MM.1S (cell line): ENCODE measurements around the gene RAB3A.

Experiments used
- DNase-seq: peaks from one replicate; pipeline ENCODE4 v3.0.0-alpha.2; 2015
- H2AFZ ChIP-seq: fragments of 300-600 bp; sonication (generic); 2 replicates; pipeline ENCODE4 v1.6.0; 2016; ENCODE audit warnings: antibody characterized with exemption, low read length
- H3F3A ChIP-seq: fragments of 300-600 bp; sonication (generic); 2 replicates; pipeline ENCODE4 v1.6.1; 2016; ENCODE audit warnings: mild to moderate bottlenecking, antibody characterized with exemption, low read length, moderate library complexity, mixed read lengths; ENCODE audit not compliant: insufficient read depth
- H3K27ac ChIP-seq: fragments of 300-600 bp; sonication (generic); 2 replicates; pipeline ENCODE4 v1.5.1; 2016; ENCODE audit warnings: mild to moderate bottlenecking, low read length
- H3K27me3 ChIP-seq: fragments of 300-600 bp; sonication (generic); replicated peaks from 2 replicates; pipeline ENCODE4 v1.6.0; 2016; ENCODE audit warnings: low read length; ENCODE audit not compliant: insufficient read depth
- H3K36me3 ChIP-seq: fragments of 300-600 bp; sonication (generic); replicated peaks from 2 replicates; pipeline ENCODE4 v1.6.1; 2016; ENCODE audit warnings: mild to moderate bottlenecking, low read length, mixed read lengths; ENCODE audit not compliant: insufficient read depth
- H3K4me1 ChIP-seq: fragments of 300-600 bp; sonication (generic); 2 replicates; pipeline ENCODE4 v1.6.1; 2016; ENCODE audit warnings: low read length, mixed read lengths
- H3K4me2 ChIP-seq: fragments of 300-600 bp; sonication (generic); 2 replicates; pipeline ENCODE4 v1.6.0; 2016; ENCODE audit warnings: low read depth, low read length
- H3K4me3 ChIP-seq: fragments of 300-600 bp; sonication (generic); 2 replicates; pipeline ENCODE4 v1.5.1; 2016; ENCODE audit warnings: low read length, mixed read lengths
- H3K79me2 ChIP-seq: fragments of 300-600 bp; sonication (generic); 2 replicates; pipeline ENCODE4 v1.6.1; 2016; ENCODE audit warnings: mixed run types, low read length, mixed read lengths
- H3K9ac ChIP-seq: fragments of 300-600 bp; sonication (generic); 2 replicates; pipeline ENCODE4 v1.6.1; 2016; ENCODE audit warnings: low read length, mixed read lengths
- H3K9me2 ChIP-seq: fragments of 300-600 bp; sonication (generic); replicated peaks from 2 replicates; pipeline ENCODE4 v1.6.1; 2016; ENCODE audit warnings: mild to moderate bottlenecking, low read length, mixed read lengths; ENCODE audit not compliant: insufficient read depth
- H3K9me3 ChIP-seq: fragments of 300-600 bp; sonication (generic); replicated peaks from 2 replicates; pipeline ENCODE4 v1.6.1; 2016; ENCODE audit warnings: mild to moderate bottlenecking, low read length, mixed read lengths; ENCODE audit not compliant: insufficient read depth
- H4K20me1 ChIP-seq: fragments of 300-600 bp; sonication (generic); 2 replicates; pipeline ENCODE4 v1.6.1; 2016; ENCODE audit warnings: mild to moderate bottlenecking, low read length, moderate library complexity, mixed read lengths; ENCODE audit not compliant: insufficient read depth
- CTCF ChIP-seq: fragments of 300-600 bp; sonication (generic); IDR thresholded peaks from 2 replicates; pipeline ENCODE4 v1.5.1; 2016; ENCODE audit warnings: antibody characterized with exemption, low read length, mixed read lengths
- EZH2 ChIP-seq: fragments of 300-600 bp; sonication (generic); optimal IDR thresholded peaks from 2 replicates; pipeline ENCODE3; 2017; ENCODE audit warnings: low read depth, mild to moderate bottlenecking, antibody characterized with exemption, low read length, mixed read lengths
- EZH2phosphoT487 ChIP-seq: fragments of 300-600 bp; sonication (generic); IDR thresholded peaks from 2 replicates; pipeline ENCODE4 v1.6.1; 2018; ENCODE audit warnings: antibody characterized with exemption, low read length

RAB3A gene

GRCh38 chr19:18194554-18195238 lies 9.1 kb downstream of the RAB3A start:
- no peak for DNase-seq
- peaks cover 11% of the 10 kb centered on the region for H3F3A ChIP-seq
- no peaks in the 10 kb centered on the region for H3K36me3 ChIP-seq
- 0 out of 2 replicates have a peak overlapping the region, but pooled peaks have one; percentile 98 for H3K4me2 ChIP-seq
- no peaks in the 10 kb centered on the region for H3K9me3 ChIP-seq
- no peak overlapping the region for H2AFZ ChIP-seq
- peaks cover 7% of the 10 kb centered on the region for H3K79me2 ChIP-seq
- H3K4me1 ChIP-seq: peaks cover 8% of the 10 kb centered on the region; the same call in 1 of the 2 replicates
- no peak overlapping the region for H3K4me3 ChIP-seq
- no peaks in the 10 kb centered on the region for H4K20me1 ChIP-seq
- no peak overlapping the region for H3K9ac ChIP-seq
- H3K27ac ChIP-seq: no peak overlapping the region
- no peaks in the 10 kb centered on the region for H3K9me2 ChIP-seq
- TF ChIP-seq EZH2phosphoT487 (no peak), EZH2 (no peak), CTCF (no peak)
- H3K27me3 ChIP-seq: no peaks in the 10 kb centered on the region

DNA sequence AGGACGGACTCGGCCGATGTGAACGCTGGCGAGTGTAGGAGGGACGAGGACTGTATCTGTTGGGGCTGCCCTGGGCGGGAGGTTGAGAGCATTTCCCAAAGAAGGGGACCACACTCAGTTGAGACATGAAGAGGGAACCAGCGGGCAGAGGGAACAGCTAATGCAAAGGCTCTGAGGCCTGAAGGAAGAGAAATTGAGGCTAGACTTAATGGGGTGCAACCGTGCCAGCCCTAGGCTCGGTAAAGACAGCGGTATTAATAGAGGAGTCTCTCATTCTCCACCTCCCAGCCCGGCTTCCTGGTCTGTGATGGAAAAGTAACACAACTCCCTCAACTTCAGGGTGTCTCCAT lies 9.7 kb downstream of the RAB3A start:
- Histone ChIP-seq H4K20me1 (no peaks in the 10 kb centered on the region), H3F3A (peaks cover 11% of the 10 kb centered on the region), H3K9me3 (no peaks in the 10 kb centered on the region), H3K9ac (no peak overlapping the region; the same call in 1 of the 2 replicates), H3K36me3 (no peaks in the 10 kb centered on the region), H3K4me2 (peak overlapping the region; percentile 98), H3K27me3 (no peaks in the 10 kb centered on the region), H3K27ac (no peak overlapping the region), H3K4me1 (peaks cover 8% of the 10 kb centered on the region; the same call in 1 of the 2 replicates), H3K4me3 (peak overlapping the region; percentile 90), H2AFZ (no peak overlapping the region), H3K79me2 (peaks cover 7% of the 10 kb centered on the region), H3K9me2 (no peaks in the 10 kb centered on the region)
- DNase-seq: no peak
- no peak for TF ChIP-seq CTCF
- no peak for TF ChIP-seq EZH2phosphoT487
- no peak for TF ChIP-seq EZH2

- Histone ChIP-seq H3K4me1 (peaks cover 8% of the 10 kb centered on the region; the same call in 1 of the 2 replicates), H3K9ac (peak overlapping the region; percentile 73), H3K79me2 (peaks cover 7% of the 10 kb centered on the region), H3K4me3 (peak overlapping the region; percentile 90), H3K27ac (peak overlapping the region; percentile 24; the same call in 1 of the 2 replicates), H3K36me3 (no peaks in the 10 kb centered on the region), H3K9me2 (no peaks in the 10 kb centered on the region), H2AFZ (peak overlapping the region; percentile 83), H4K20me1 (no peaks in the 10 kb centered on the region), H3F3A (peaks cover 11% of the 10 kb centered on the region), H3K27me3 (no peaks in the 10 kb centered on the region), H3K9me3 (no peaks in the 10 kb centered on the region), H3K4me2 (peak overlapping the region; percentile 98)
- no peak for DNase-seq
- no peak for TF ChIP-seq CTCF
- no peak for TF ChIP-seq EZH2phosphoT487
- no peak for TF ChIP-seq EZH2
Observed at GRCh38 chr19:18193388-18194180, 10.3 kb downstream of the RAB3A start.
